PFSK-1 (cell line): ENCODE results near the gene MLKL.

Source experiments
- FOXP2 ChIP-seq: optimal IDR thresholded peaks from 2 replicates; pipeline ENCODE3; 2011; ENCODE audit warnings: borderline replicate concordance, control low read depth, inconsistent platforms; ENCODE audit not compliant: insufficient read depth; ENCODE audit errors: extremely low read length, extremely low read depth
- POLR2AphosphoS5 ChIP-seq: IDR thresholded peaks from 2 replicates; pipeline ENCODE4 v1.6.1; 2012; ENCODE audit warnings: low read depth, mild to moderate bottlenecking, control low read depth, low read length, moderate library complexity
- REST ChIP-seq, 2 experiments: IDR thresholded peaks; 2 replicates each; pipeline versions ENCODE4 v1.6.1 to v1.8.0; 2011 to 2012; ENCODE audit warnings: low read depth in 2 of 2, low read length in 2 of 2, control low read depth in 1 of 2, inconsistent platforms in 1 of 2, mild to moderate bottlenecking in 1 of 2, moderate library complexity in 1 of 2; ENCODE audit not compliant: insufficient read depth in 1 of 2
- SIN3A ChIP-seq: IDR thresholded peaks from 2 replicates; pipeline ENCODE4 v1.6.1; 2012; ENCODE audit warnings: mild to moderate bottlenecking, low read length, moderate library complexity, borderline replicate concordance; ENCODE audit not compliant: insufficient read depth
- TAF1 ChIP-seq: IDR thresholded peaks from 2 replicates; pipeline ENCODE4 v1.6.1; 2012; ENCODE audit warnings: low read length, control low read depth, borderline replicate concordance; ENCODE audit not compliant: insufficient read depth

Gene MLKL

GRCh38 chr16:74739275-74739674 lies 38.6 kb upstream of the MLKL start:
- TF ChIP-seq FOXP2 (no peak), POLR2AphosphoS5 (no peak), REST (IDR thresholded peaks at IDR 0.05; ENCODE audit: insufficient read depth in 1 of 2, low read depth in 2 of 2, low read length in 2 of 2) (no peak), SIN3A (no peak), TAF1 (no peak)

DNA sequence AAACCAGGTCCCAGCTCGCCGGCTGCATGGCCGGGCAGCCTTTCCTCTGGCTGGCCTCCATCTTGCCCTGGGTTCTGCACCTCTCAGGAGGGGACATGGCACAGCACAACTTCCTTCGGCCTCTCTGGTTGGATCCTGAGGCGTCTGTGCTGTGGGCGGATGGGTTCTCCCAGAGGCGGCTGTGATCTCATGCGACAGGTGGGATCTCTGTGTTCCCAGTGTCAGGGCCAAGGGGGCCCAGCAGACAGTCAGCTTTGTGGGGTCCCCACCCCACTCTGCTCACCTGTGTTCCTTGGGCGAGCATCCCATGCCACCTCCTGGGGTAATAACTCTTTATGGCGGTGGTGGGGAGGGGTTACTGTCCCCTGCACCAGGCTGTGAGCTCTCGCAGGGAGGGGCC lies 38.2 kb upstream of the MLKL start:
- TF ChIP-seq POLR2AphosphoS5, result no peak
- TF ChIP-seq REST (IDR thresholded peaks at IDR 0.05; ENCODE audit: insufficient read depth in 1 of 2, low read depth in 2 of 2, low read length in 2 of 2), result no peak
- TF ChIP-seq TAF1, result no peak
- TF ChIP-seq FOXP2, result no peak
- TF ChIP-seq SIN3A, result no peak

DNA sequence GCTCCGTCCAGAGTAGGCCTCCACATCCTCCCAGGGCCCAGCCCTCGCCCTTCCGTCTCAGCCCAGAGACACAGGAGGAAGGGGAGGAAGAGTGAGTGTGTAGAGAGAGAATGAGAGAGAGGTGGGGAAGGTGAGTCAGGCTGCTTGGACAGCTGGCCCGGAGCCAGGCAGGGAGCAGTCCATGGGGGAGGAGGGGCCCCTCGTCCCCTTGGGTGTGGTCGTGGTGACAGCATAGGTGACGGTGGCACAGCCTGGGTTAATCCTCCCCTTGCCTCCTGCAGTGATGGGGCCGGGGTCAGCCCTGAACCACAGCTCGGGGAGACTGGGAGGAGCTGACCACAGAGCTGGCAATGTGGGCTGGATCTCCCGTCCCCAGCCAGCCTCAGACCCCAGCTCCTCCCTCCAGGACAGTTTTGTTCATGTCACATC lies 37.5 kb upstream of the MLKL start:
- TF ChIP-seq SIN3A (no peak), TAF1 (no peak), FOXP2 (no peak), POLR2AphosphoS5 (no peak), REST (IDR thresholded peaks at IDR 0.05; ENCODE audit: insufficient read depth in 1 of 2, low read depth in 2 of 2, low read length in 2 of 2) (no peak)

- TF ChIP-seq SIN3A, result no peak
- no peak for TF ChIP-seq POLR2AphosphoS5
These were observed 36.9 kb upstream of the MLKL start for GRCh38 chr16:74737521-74737920.

DNA sequence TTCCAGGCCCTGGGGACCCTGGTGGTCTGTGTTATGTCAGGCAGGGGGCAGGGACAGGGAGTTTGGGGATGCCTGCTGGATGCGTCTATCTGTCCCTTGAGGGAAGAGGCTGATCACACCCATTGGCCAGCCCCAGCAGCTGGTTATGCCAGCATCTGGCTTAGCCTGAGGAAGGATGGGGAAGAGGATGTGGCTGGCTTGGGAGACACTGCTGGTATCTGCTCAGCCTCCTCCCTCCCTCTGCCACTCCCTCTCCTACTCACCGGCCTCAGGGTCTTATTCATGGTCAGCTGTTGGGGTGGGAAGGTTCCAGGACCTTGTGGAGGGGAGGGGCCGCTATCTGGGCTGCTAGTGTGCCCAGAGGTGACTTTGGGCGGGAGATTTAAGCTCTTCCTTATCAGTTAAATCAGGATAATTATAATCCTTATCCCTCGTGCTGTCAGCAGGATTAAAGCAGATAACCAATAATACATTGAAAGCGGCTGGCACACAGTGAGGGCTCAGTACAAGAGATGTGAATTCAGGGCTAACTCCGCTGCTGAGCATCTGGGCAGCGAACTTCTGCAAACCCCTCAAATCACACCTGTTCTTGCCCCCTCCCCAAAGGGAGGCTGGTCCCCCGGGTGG lies 36.0 kb upstream of the MLKL start:
- TF ChIP-seq TAF1, result no peak

DNA sequence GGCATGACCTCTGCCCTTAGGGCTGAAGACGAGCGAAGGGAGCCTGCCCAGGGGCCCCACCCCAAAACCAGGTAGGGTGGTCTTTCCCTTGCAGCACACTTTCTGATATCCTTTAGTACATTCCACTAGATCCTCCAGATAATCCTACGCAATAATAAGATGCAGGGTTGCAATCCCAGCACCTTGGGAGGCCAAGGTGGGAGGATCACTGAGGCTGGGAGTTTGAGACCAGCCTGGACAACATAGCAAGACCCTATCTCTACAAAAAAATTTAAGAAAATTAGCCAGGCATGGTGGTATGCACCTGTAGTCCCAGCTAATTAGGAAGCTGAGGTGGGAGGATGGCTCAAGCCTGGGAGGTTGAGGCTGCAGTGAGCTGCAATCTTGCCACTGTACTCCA lies 34.9 kb upstream of the MLKL start:
- no peak for TF ChIP-seq FOXP2
- no peak for TF ChIP-seq POLR2AphosphoS5

DNA sequence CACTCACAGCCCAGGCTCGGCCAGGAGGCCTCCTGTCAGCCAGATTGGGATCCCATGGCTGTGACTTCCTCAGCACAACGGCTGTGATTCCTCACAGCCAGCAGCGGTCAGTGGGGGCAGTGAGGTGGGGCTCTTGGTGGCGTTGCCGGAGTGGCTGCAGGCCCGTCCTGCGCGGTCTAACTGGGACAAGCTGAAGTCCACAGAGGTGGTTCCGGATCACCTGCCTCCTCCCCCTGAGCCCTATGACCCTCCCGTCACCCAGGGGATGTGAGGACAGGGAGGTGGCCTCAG lies 34.4 kb upstream of the MLKL start:
- no peak for TF ChIP-seq SIN3A
- TF ChIP-seq POLR2AphosphoS5, result no peak
- TF ChIP-seq TAF1, result no peak
- no peak for TF ChIP-seq FOXP2
- no peak for TF ChIP-seq REST (IDR thresholded peaks at IDR 0.05; ENCODE audit: insufficient read depth in 1 of 2, low read depth in 2 of 2, low read length in 2 of 2)
